Spleen (tissue), 7 donors: Measurements from ENCODE around the gene PTPRG.

Experiments used
- CTCF ChIP-seq, 11 experiments: fragments of 200-600 bp in 7 of 11; fragments of 450-650 bp in 4 of 11; sonication (generic) in 4 of 11; IDR thresholded peaks in 8 of 11; conservative IDR thresholded peaks in 3 of 11; 1 replicate in 7 of 11; 2 replicates in 4 of 11; pipeline versions ENCODE4 v1.4.0 to v1.8.0; 2016 to 2021; ENCODE audit warnings: antibody characterized with exemption in 11 of 11, inconsistent platforms in 4 of 11, mild to moderate bottlenecking in 1 of 11
- POLR2A ChIP-seq, 3 donors: fragments of 450-650 bp; IDR thresholded peaks; one replicate each; pipeline ENCODE4 v1.5.1; 2017; ENCODE audit warnings: antibody characterized with exemption in 3 of 3, mild to moderate bottlenecking in 1 of 3
- donor health status: DM: no; HTN: no; CAD: no; lungs with moderate emphysema.
- donor health status: DM: no; HTN: no; CAD: no.
- donor health status: DM: no; HTN: no; CAD: no.

- TF ChIP-seq CTCF (IDR thresholded peaks at IDR 0.05 in 8 of 11, conservative IDR thresholded peaks at IDR 0.05 in 3 of 11) (no peak), POLR2A (IDR thresholded peaks at IDR 0.05) (no peak)
These were observed 496.1 kb downstream of the PTPRG start for GRCh38 chr3:62057339-62058047.
